ENCODE results near the gene VPS18. TPM values are rescaled to one million over a fixed set of nuclear protein-coding genes. Genes with fewer than 3 reads are reported as not detected.

The VPS18 gene
- 6.1 TPM for polyA plus RNA-seq (2013, experiment 1 of 2)
- 6.0 TPM for polyA plus RNA-seq (2013, experiment 2 of 2)

DNA sequence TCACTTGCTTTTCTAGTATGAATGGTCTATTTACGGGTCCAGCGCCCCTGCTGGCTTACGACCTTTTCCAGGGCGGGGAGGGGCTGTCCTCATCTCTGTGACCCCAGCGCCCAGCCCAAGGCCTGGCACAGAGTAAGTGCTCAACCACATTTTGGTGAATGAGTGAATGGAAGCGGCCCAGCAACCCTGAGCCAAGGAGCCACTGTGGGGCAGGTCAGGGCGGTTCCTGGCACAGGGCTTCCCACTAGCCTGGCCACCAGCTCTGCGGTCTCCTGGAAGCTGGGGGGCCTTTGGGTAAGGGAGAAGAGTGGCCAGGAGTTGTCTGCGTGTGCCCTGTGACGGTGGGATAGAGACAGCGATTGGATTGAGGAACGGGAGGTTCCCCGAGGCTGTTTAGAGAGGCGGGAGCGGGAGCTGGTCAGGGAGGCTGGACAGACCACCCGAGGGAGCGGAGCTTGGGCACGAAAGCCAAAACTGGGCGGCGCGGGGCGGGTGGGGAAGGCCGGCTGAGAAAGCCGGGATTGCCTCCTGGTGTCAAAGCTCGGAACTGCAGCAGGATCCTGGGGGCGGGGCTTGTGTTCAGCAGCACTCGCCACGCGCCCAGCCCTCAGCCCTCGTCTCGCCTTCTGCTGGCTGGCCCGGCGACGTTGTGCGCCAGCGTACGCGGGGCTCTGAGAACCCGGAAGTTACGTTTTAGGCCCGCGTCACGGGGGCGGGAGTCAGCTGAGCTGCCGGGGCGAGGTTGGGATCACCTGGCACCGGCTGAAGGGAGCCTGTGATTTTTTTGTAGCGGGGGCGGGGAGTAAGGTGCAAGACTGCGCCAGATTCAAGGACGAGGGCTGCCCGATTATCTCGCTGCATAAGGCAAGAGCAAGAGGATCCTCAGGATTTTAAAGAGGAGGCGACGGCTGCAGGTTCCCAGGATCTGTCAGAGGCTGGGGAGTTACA is at the start of gene VPS18:
VPS18 (plus strand) TSS at position 718 of the 948 bp plus-strand sequence. CDS start 319 bp downstream, outside the sequence.
- Histone ChIP-seq H3K79me1 (ENCODE audit: low read depth, low read length) (peaks cover 4% of the 10 kb centered on the region), H3K4me2 (ENCODE audit: insufficient read depth, low read length, poor library complexity, severe bottlenecking) (peak within 1 kb of the TSS; percentile 83), H3K4me1 (ENCODE audit: control insufficient read depth in 2 of 2, insufficient read depth in 1 of 2, low read depth in 1 of 2, low read length in 2 of 2) (peaks cover 7 to 13% of the 10 kb centered on the region in 2 donors), H2BK120ac (ENCODE audit: low read depth, low read length) (no peak within 1 kb of the TSS), H3K4ac (ENCODE audit: low read length) (peak within 1 kb of the TSS; percentile 44), H3K4me3 (ENCODE audit: low read length in 2 of 2) (peak within 1 kb of the TSS; percentile 88 to 96), H3K27ac (replicated peaks; ENCODE audit: low read length) (no peak within 1 kb of the TSS), H3K9ac (ENCODE audit: low read depth, low read length, poor library complexity) (peak within 1 kb of the TSS; percentile 87), H2BK15ac (ENCODE audit: low read length) (peak within 1 kb of the TSS; percentile 62), H3K36me3 (replicated peaks in 1 of 2; ENCODE audit: control insufficient read depth in 2 of 2, insufficient read depth in 2 of 2, low read length in 2 of 2) (peaks cover 8 to 29% of the 10 kb centered on the region in 2 donors), H2BK5ac (ENCODE audit: low read length) (peak within 1 kb of the TSS; percentile 78), H4K91ac (ENCODE audit: low read depth, low read length, poor library complexity) (no peak within 1 kb of the TSS), H3K23ac (ENCODE audit: low read depth, low read length, poor library complexity) (peak within 1 kb of the TSS; percentile 49), H4K8ac (ENCODE audit: low read depth, low read length) (peak within 1 kb of the TSS; percentile 78), H2BK12ac (ENCODE audit: low read length) (peak within 1 kb of the TSS; percentile 69), H2AFZ (ENCODE audit: low read length) (peak within 1 kb of the TSS; percentile 94), H3K14ac (ENCODE audit: low read length) (peak within 1 kb of the TSS; percentile 90), H2AK5ac (ENCODE audit: low read depth, low read length) (peak within 1 kb of the TSS; percentile 32), H3K18ac (ENCODE audit: low read length) (peak within 1 kb of the TSS; percentile 92), H3K27me3 (ENCODE audit: control insufficient read depth in 3 of 3, insufficient read depth in 3 of 3, low read depth in 1 of 3, low read length in 3 of 3) (peaks cover 0 to 9% (median 3%) of the 10 kb centered on the region in 3 experiments), H3K9me3 (replicated peaks in 1 of 2; ENCODE audit: control insufficient read depth in 2 of 2, insufficient read depth in 1 of 2, low read depth in 1 of 2, low read length in 2 of 2) (no peaks in the 10 kb centered on the region)
- no CpG with 5 or more reads among the region's 55 CpGs for WGBS, 2 donors (ENCODE audit: extremely low coverage in 2 of 2, insufficient read length in 2 of 2, insufficient replicate concordance in 1 of 2)
- DNase-seq (ENCODE audit: low spot score): peak; percentile 97

DNA sequence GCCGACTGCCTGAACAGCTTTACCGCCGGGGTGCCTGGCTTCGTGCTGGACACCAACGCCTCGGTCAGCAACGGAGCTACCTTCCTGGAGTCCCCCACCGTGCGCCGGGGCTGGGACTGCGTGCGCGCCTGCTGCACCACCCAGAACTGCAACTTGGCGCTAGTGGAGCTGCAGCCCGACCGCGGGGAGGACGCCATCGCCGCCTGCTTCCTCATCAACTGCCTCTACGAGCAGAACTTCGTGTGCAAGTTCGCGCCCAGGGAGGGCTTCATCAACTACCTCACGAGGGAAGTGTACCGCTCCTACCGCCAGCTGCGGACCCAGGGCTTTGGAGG is 49.6 kb upstream of the VPS18 start:
- no peak for DNase-seq (ENCODE audit: low spot score)
- Histone ChIP-seq H2BK12ac (ENCODE audit: low read length) (peak overlapping the region; percentile 34), H2BK5ac (ENCODE audit: low read length) (peak overlapping the region; percentile 30), H4K91ac (ENCODE audit: low read depth, low read length, poor library complexity) (no peak overlapping the region), H2AK5ac (ENCODE audit: low read depth, low read length) (peak overlapping the region; percentile 30), H3K4me1 (ENCODE audit: control insufficient read depth in 2 of 2, insufficient read depth in 1 of 2, low read depth in 1 of 2, low read length in 2 of 2) (peaks cover 13 to 15% of the 10 kb centered on the region in 2 donors), H3K27ac (replicated peaks; ENCODE audit: low read length) (no peak overlapping the region), H3K4me3 (ENCODE audit: low read length in 2 of 2) (peak overlapping the region; percentile 2 to 79), H2BK15ac (ENCODE audit: low read length) (peak overlapping the region; percentile 39), H2AFZ (ENCODE audit: low read length) (peak overlapping the region; percentile 89), H3K4me2 (ENCODE audit: insufficient read depth, low read length, poor library complexity, severe bottlenecking) (peak overlapping the region; percentile 93), H3K18ac (ENCODE audit: low read length) (peak overlapping the region; percentile 88), H3K23ac (ENCODE audit: low read depth, low read length, poor library complexity) (peak overlapping the region; percentile 87), H2BK120ac (ENCODE audit: low read depth, low read length) (no peak overlapping the region), H3K36me3 (replicated peaks in 1 of 2; ENCODE audit: control insufficient read depth in 2 of 2, insufficient read depth in 2 of 2, low read length in 2 of 2) (no peaks in the 10 kb centered on the region), H3K79me1 (ENCODE audit: low read depth, low read length) (no peaks in the 10 kb centered on the region), H3K9me3 (replicated peaks in 1 of 2; ENCODE audit: control insufficient read depth in 2 of 2, insufficient read depth in 1 of 2, low read depth in 1 of 2, low read length in 2 of 2) (peaks cover 0 to 3% of the 10 kb centered on the region in 2 donors), H3K14ac (ENCODE audit: low read length) (no peak overlapping the region), H3K9ac (ENCODE audit: low read depth, low read length, poor library complexity) (peak overlapping the region; percentile 72), H3K4ac (ENCODE audit: low read length) (no peak overlapping the region), H3K27me3 (ENCODE audit: control insufficient read depth in 3 of 3, insufficient read depth in 3 of 3, low read depth in 1 of 3, low read length in 3 of 3) (peaks cover 18 to 73% (median 38%) of the 10 kb centered on the region in 3 experiments), H4K8ac (ENCODE audit: low read depth, low read length) (no peak overlapping the region)
- no CpG with 5 or more reads among the region's 28 CpGs for WGBS, 2 donors (ENCODE audit: extremely low coverage in 2 of 2, insufficient read length in 2 of 2, insufficient replicate concordance in 1 of 2)

- H3K4me3 ChIP-seq (ENCODE audit: low read length in 2 of 2): peak overlapping the region in 1 of 2 donors; percentile 79
- H3K36me3 ChIP-seq (replicated peaks in 1 of 2; ENCODE audit: control insufficient read depth in 2 of 2, insufficient read depth in 2 of 2, low read length in 2 of 2): no peaks in the 10 kb centered on the region
These were observed 49.2 kb upstream of the VPS18 start for GRCh38 chr15:40845036-40845435.

More at GRCh38 chr15:40845036-40845435, 49.2 kb upstream of the VPS18 start:
- H2AFZ ChIP-seq (ENCODE audit: low read length): peak overlapping the region; percentile 89
- H2BK15ac ChIP-seq (ENCODE audit: low read length): peak overlapping the region; percentile 39
- H3K4ac ChIP-seq (ENCODE audit: low read length): no peak overlapping the region
- H3K27ac ChIP-seq (replicated peaks; ENCODE audit: low read length): no peak overlapping the region
- peak overlapping the region; percentile 87 for H3K23ac ChIP-seq (ENCODE audit: low read depth, low read length, poor library complexity)
- no peak for DNase-seq (ENCODE audit: low spot score)
- H3K9ac ChIP-seq (ENCODE audit: low read depth, low read length, poor library complexity): no peak overlapping the region
- no CpG with 5 or more reads among the region's 12 CpGs for WGBS, 2 donors (ENCODE audit: extremely low coverage in 2 of 2, insufficient read length in 2 of 2, insufficient replicate concordance in 1 of 2)
- H2BK12ac ChIP-seq (ENCODE audit: low read length): no peak overlapping the region
- peaks cover 0 to 3% of the 10 kb centered on the region in 2 donors for H3K9me3 ChIP-seq (replicated peaks in 1 of 2; ENCODE audit: control insufficient read depth in 2 of 2, insufficient read depth in 1 of 2, low read depth in 1 of 2, low read length in 2 of 2)
- H3K4me2 ChIP-seq (ENCODE audit: insufficient read depth, low read length, poor library complexity, severe bottlenecking): peak overlapping the region; percentile 93
- peak overlapping the region; percentile 88 for H3K18ac ChIP-seq (ENCODE audit: low read length)
- no peak overlapping the region for H4K91ac ChIP-seq (ENCODE audit: low read depth, low read length, poor library complexity)
- no peaks in the 10 kb centered on the region for H3K79me1 ChIP-seq (ENCODE audit: low read depth, low read length)
- H4K8ac ChIP-seq (ENCODE audit: low read depth, low read length): no peak overlapping the region
- H3K27me3 ChIP-seq (ENCODE audit: control insufficient read depth in 3 of 3, insufficient read depth in 3 of 3, low read depth in 1 of 3, low read length in 3 of 3): peaks cover 18 to 70% (median 38%) of the 10 kb centered on the region in 3 experiments
- H3K4me1 ChIP-seq (ENCODE audit: control insufficient read depth in 2 of 2, insufficient read depth in 1 of 2, low read depth in 1 of 2, low read length in 2 of 2): peaks cover 13 to 15% of the 10 kb centered on the region in 2 donors
- no peak overlapping the region for H2BK5ac ChIP-seq (ENCODE audit: low read length)
- H2BK120ac ChIP-seq (ENCODE audit: low read depth, low read length): no peak overlapping the region
- H3K14ac ChIP-seq (ENCODE audit: low read length): no peak overlapping the region
- peak overlapping the region; percentile 30 for H2AK5ac ChIP-seq (ENCODE audit: low read depth, low read length)
